Liver (tissue), 9 donors: Measurements from ENCODE around the gene TPD52L2. TPM values are rescaled to one million over a fixed set of nuclear protein-coding genes. Genes with fewer than 3 reads are reported as not detected.

Experiments
- DNase-seq: peaks from one replicate; pipeline ENCODE4 v3.0.0-alpha.2; 2017; ENCODE audit warnings: low spot score
- H3K27ac ChIP-seq, 2 donors: one replicate each; pipeline ENCODE4 v1.7.0; 2013; ENCODE audit warnings: inconsistent platforms in 2 of 2, low read length in 2 of 2, control low read depth in 1 of 2, low read depth in 1 of 2, mild to moderate bottlenecking in 1 of 2
- H3K27me3 ChIP-seq, 4 donors: one replicate each; pipeline versions ENCODE4 v1.6.1 to v1.7.0; 2013; ENCODE audit warnings: low read length in 3 of 4, inconsistent platforms in 1 of 4, mild to moderate bottlenecking in 1 of 4, moderate library complexity in 1 of 4; ENCODE audit not compliant: control insufficient read depth in 4 of 4, insufficient read depth in 4 of 4
- H3K36me3 ChIP-seq, 4 donors: one replicate each; pipeline versions ENCODE4 v1.6.1 to v1.7.0; 2013; ENCODE audit warnings: low read length in 3 of 4, mild to moderate bottlenecking in 3 of 4, low read depth in 1 of 4, moderate library complexity in 1 of 4; ENCODE audit not compliant: control insufficient read depth in 4 of 4, insufficient read depth in 3 of 4
- H3K4me1 ChIP-seq, 4 donors: one replicate each; pipeline versions ENCODE4 v1.6.1 to v1.7.0; 2013; ENCODE audit warnings: low read length in 3 of 4, mild to moderate bottlenecking in 3 of 4, moderate library complexity in 1 of 4; ENCODE audit not compliant: control insufficient read depth in 4 of 4, insufficient read depth in 4 of 4
- H3K4me3 ChIP-seq, 3 donors: one replicate each; pipeline versions ENCODE4 v1.6.1 to v1.7.0; 2013; ENCODE audit warnings: low read length in 3 of 3, control low read depth in 1 of 3, low read depth in 1 of 3, mild to moderate bottlenecking in 1 of 3
- H3K9ac ChIP-seq, 2 donors: one replicate each; pipeline ENCODE4 v1.7.0; 2013; ENCODE audit warnings: low read length in 2 of 2, mild to moderate bottlenecking in 2 of 2, moderate library complexity in 2 of 2, control low read depth in 1 of 2, low read depth in 1 of 2
- H3K9me3 ChIP-seq, 4 donors: one replicate each; pipeline versions ENCODE4 v1.6.1 to v1.7.0; 2013; ENCODE audit warnings: low read length in 3 of 4; ENCODE audit not compliant: control insufficient read depth in 4 of 4
- ATF3 ChIP-seq: IDR thresholded peaks from 2 replicates; pipeline ENCODE4 v1.6.1; 2016; ENCODE audit warnings: antibody characterized with exemption
- CTCF ChIP-seq: fragments of 150-350 bp; IDR thresholded peaks from 2 replicates; pipeline ENCODE4 v1.5.1; 2017; ENCODE audit warnings: improper control_type of control experiment, low read depth, low read length; ENCODE audit not compliant: missing input control
- EGR1 ChIP-seq, 2 donors: IDR thresholded peaks; 2 replicates each; pipeline ENCODE4 v1.6.1; 2016 to 2018; ENCODE audit warnings: antibody characterized with exemption in 2 of 2, low read depth in 2 of 2
- FOXA1 ChIP-seq: IDR thresholded peaks from 2 replicates; pipeline ENCODE4 v1.6.1; 2016; ENCODE audit warnings: antibody characterized with exemption
- FOXA2 ChIP-seq: IDR thresholded peaks from 2 replicates; pipeline ENCODE4 v1.6.1; 2016; ENCODE audit warnings: antibody characterized with exemption
- HNF4A ChIP-seq, 2 donors: conservative IDR thresholded peaks; 2 replicates each; pipeline ENCODE4 v1.6.1; 2016; ENCODE audit warnings: antibody characterized with exemption in 2 of 2, mild to moderate bottlenecking in 2 of 2
- HNF4G ChIP-seq: IDR thresholded peaks from 2 replicates; pipeline ENCODE4 v1.6.1; 2016; ENCODE audit warnings: antibody characterized with exemption
- MAX ChIP-seq: IDR thresholded peaks from 2 replicates; pipeline ENCODE4 v1.6.1; 2016; ENCODE audit warnings: antibody characterized with exemption
- NR2F2 ChIP-seq: IDR thresholded peaks from 2 replicates; pipeline ENCODE4 v1.6.1; 2016; ENCODE audit warnings: antibody characterized with exemption
- RAD21 ChIP-seq, 2 donors: IDR thresholded peaks; 2 replicates each; pipeline ENCODE4 v1.6.1; 2016; ENCODE audit warnings: antibody characterized with exemption in 2 of 2, mild to moderate bottlenecking in 2 of 2
- REST ChIP-seq: IDR thresholded peaks from 2 replicates; pipeline ENCODE4 v1.6.1; 2016; ENCODE audit warnings: antibody characterized with exemption, mild to moderate bottlenecking
- YY1 ChIP-seq: IDR thresholded peaks from 2 replicates; pipeline ENCODE4 v1.6.1; 2016; ENCODE audit warnings: antibody characterized with exemption, mild to moderate bottlenecking
- ZBTB33 ChIP-seq: IDR thresholded peaks from 2 replicates; pipeline ENCODE4 v1.6.1; 2016; ENCODE audit warnings: antibody characterized with exemption
- WGBS: extraction: QIAGEN DNeasy Blood & Tissue Kit; methylation state at CpG from one replicate; pipeline ENCODE4 v1.1.7; 2013; 5-methylcytosine and 5-hydroxymethylcytosine counted together
- polyA plus RNA-seq, 2 donors: library from polyadenylated mRNA; stranded (reverse) in 1 of 2; unstranded in 1 of 2; fragments of 200-250 nt in 1 of 2; fragments of >200 nt in 1 of 2; fragmentation: Nextera tagmentation in 1 of 2; extraction: Ambion mirVana in 1 of 2; gene quantifications; one replicate each; pipeline versions ENCODE4 v1.2.1 to v1.2.3, GENCODE V29; 2013 to 2015
- total RNA-seq, 2 donors: library from RNA; depleted of rRNA; stranded (reverse); fragments of >200 nt; gene quantifications; one replicate each; pipeline ENCODE4 v1.2.3, GENCODE V29; 2014
- donor health status: healthy.
- donor health status: healthy.
- donor health status: healthy.
- donor health status: healthy.
- donor health status: healthy.

TPD52L2 gene
- total and polyA plus RNA-seq, 4 donors, result 12.3 to 33.0 (median 28.2) TPM

- no peak for DNase-seq
- Histone ChIP-seq H3K9me3 (no peaks in the 10 kb centered on the region), H3K27me3 (no peaks in the 10 kb centered on the region), H3K27ac (no peak overlapping the region), H3K4me3 (no peak overlapping the region), H3K36me3 (no peaks in the 10 kb centered on the region), H3K4me1 (peaks cover 0 to 9% (median 5%) of the 10 kb centered on the region in 4 donors), H3K9ac (no peak overlapping the region)
- TF ChIP-seq REST, result no peak
- TF ChIP-seq YY1, result no peak
- TF ChIP-seq FOXA2, result no peak
- no peak for TF ChIP-seq FOXA1
- no peak for TF ChIP-seq ATF3
- no peak for TF ChIP-seq HNF4A (conservative IDR thresholded peaks at IDR 0.05)
- no peak for TF ChIP-seq NR2F2
- TF ChIP-seq ZBTB33, result no peak
- no peak for TF ChIP-seq EGR1 (IDR thresholded peaks at IDR 0.05; ENCODE audit: low read depth in 2 of 2)
- no peak for TF ChIP-seq HNF4G
- WGBS, result 68% methylated on average over 12 of the region's 12 CpGs
Observed at GRCh38 chr20:63911176-63911575, 46.1 kb downstream of the TPD52L2 start.

- Histone ChIP-seq H3K4me3 (no peak overlapping the region), H3K27ac (no peak overlapping the region), H3K27me3 (no peaks in the 10 kb centered on the region), H3K4me1 (peaks cover 0 to 1% (median 0%) of the 10 kb centered on the region in 4 donors), H3K9ac (no peak overlapping the region), H3K36me3 (peaks cover 0 to 4% (median 0%) of the 10 kb centered on the region in 4 donors), H3K9me3 (no peaks in the 10 kb centered on the region)
- no peak for DNase-seq
- no peak for TF ChIP-seq HNF4G
- TF ChIP-seq CTCF, result no peak
- no peak for TF ChIP-seq RAD21 (IDR thresholded peaks at IDR 0.05)
- no peak for TF ChIP-seq MAX
- 97% methylated on average over 12 of the region's 12 CpGs for WGBS
Observed at GRCh38 chr20:63913768-63914167, 48.7 kb downstream of the TPD52L2 start.
